Caco-2 (cell line): ENCODE results near the gene PGAM2. TPM values are rescaled to one million over a fixed set of nuclear protein-coding genes. Genes with fewer than 3 reads are reported as not detected.
A peak's percentile ranks its signal among the peaks of the same experiment; 100 is the strongest.

Experiments used
- BruUV-seq: library from RNA; stranded (reverse); fragments of 400-500 nt; replicated peaks from 2 replicates; lab custom pipeline; 2021; lab: Mats Ljungman, UMichigan
- CTCF ChIA-PET: fragments of 300-600 bp; sonication (Branson Sonifier 250); formaldehyde crosslinking; loops from one replicate; lab custom pipeline; 2022; ENCODE audit warnings: antibody characterized with exemption; lab: Charles Lee
- POLR2A ChIA-PET: fragments of 300-600 bp; sonication (Branson Sonifier 250); formaldehyde crosslinking; loops from one replicate; lab custom pipeline; 2022; ENCODE audit warnings: antibody characterized with exemption; lab: Charles Lee
- DNase-seq, 2 experiments: peaks; one replicate each; pipeline versions ENCODE4 v3.0.0 to v3.0.0-alpha.2; 2020 to 2022
- H3K27me3 ChIP-seq: replicated peaks from 2 replicates; pipeline ENCODE4 v1.6.0; 2011; ENCODE audit warnings: low read length; ENCODE audit not compliant: control insufficient read depth, insufficient read depth
- H3K36me3 ChIP-seq: 2 replicates; pipeline ENCODE4 v1.5.1; 2011; ENCODE audit warnings: low read length; ENCODE audit not compliant: control insufficient read depth, insufficient read depth
- H3K4me1 ChIP-seq: fragments of 250-450 bp; sonication (Bioruptor Pico); 2 replicates; pipeline ENCODE4 v1.5.1; 2020; ENCODE audit warnings: mild to moderate bottlenecking
- H3K4me3 ChIP-seq: 2 replicates; pipeline ENCODE4 v1.5.1; 2011; ENCODE audit warnings: low read depth, mild to moderate bottlenecking, control low read depth, low read length
- H3K9me3 ChIP-seq: fragments of 250-450 bp; sonication (Bioruptor Pico); 2 replicates; pipeline ENCODE4 v1.5.1; 2020; ENCODE audit warnings: mild to moderate bottlenecking, moderate library complexity
- H3K27ac Mint-ChIP-seq: one replicate; pipeline ENCODE4 v1.8.0; 2022; ENCODE audit warnings: mixed read lengths; ENCODE audit not compliant: unreplicated experiment
- H3K27me3 Mint-ChIP-seq: one replicate; pipeline ENCODE4 v1.8.0; 2022; ENCODE audit warnings: mixed read lengths; ENCODE audit not compliant: insufficient read depth, unreplicated experiment
- H3K36me3 Mint-ChIP-seq: one replicate; pipeline ENCODE4 v1.8.0; 2022; ENCODE audit warnings: mild to moderate bottlenecking, mixed read lengths; ENCODE audit not compliant: insufficient read depth, unreplicated experiment
- H3K4me1 Mint-ChIP-seq: one replicate; pipeline ENCODE4 v1.8.0; 2022; ENCODE audit warnings: low read depth, mixed read lengths; ENCODE audit not compliant: unreplicated experiment
- H3K4me3 Mint-ChIP-seq: one replicate; pipeline ENCODE4 v1.8.0; 2022; ENCODE audit warnings: mild to moderate bottlenecking, moderate library complexity, mixed read lengths; ENCODE audit not compliant: unreplicated experiment
- H3K9me3 Mint-ChIP-seq: one replicate; pipeline ENCODE4 v1.8.0; 2022; ENCODE audit warnings: mixed read lengths; ENCODE audit not compliant: unreplicated experiment
- intact Hi-C: fragments of 100-400 bp; cut with micrococcal nuclease; formaldehyde crosslinking; loops from one replicate; pipeline ENCODE4 v1.10.0; 2022; ENCODE audit not compliant: unreplicated experiment
- total RNA-seq: library from RNA; stranded (reverse); gene quantifications from 2 replicates; pipeline ENCODE4 v1.2.3, GENCODE V29; 2022
- TF ChIP-seq, protein P1 (sequence below), 2 experiments: fragments of 200-600 bp in 1 of 2; IDR thresholded peaks; 1 replicate in 1 of 2; 2 replicates in 1 of 2; pipeline versions ENCODE4 v1.5.1 to v1.8.0; 2011 to 2022; ENCODE audit warnings: antibody characterized with exemption in 1 of 2, control low read depth in 1 of 2, inconsistent platforms in 1 of 2, low read depth in 1 of 2, low read length in 1 of 2, mild to moderate bottlenecking in 1 of 2, moderate library complexity in 1 of 2; ENCODE audit not compliant: insufficient read depth in 1 of 2, severe bottlenecking in 1 of 2, unreplicated experiment in 1 of 2

The PGAM2 gene
- total RNA-seq, 1 experiment from 2014 or later = not detected

GRCh38 chr7:44084701-44085100 lies 19.3 kb upstream of the PGAM2 start:
- ChIA-PET POLR2A (no interaction called here), CTCF (no interaction called here)
- intact Hi-C loops = loop anchor here (5.0 kb wide), 2 partner anchors 67 to 118 kb away; partner anchors contain the start of gene YKT6
- Mint-ChIP-seq H3K9me3 (no peaks in the 10 kb centered on the region), H3K4me3 (no peak overlapping the region), H3K4me1 (no peaks in the 10 kb centered on the region), H3K36me3 (peaks cover 6% of the 10 kb centered on the region), H3K27me3 (no peaks in the 10 kb centered on the region), H3K27ac (no peak overlapping the region)
- BruUV-seq = no TSS peak
- Histone ChIP-seq H3K4me1 (no peaks in the 10 kb centered on the region), H3K36me3 (peaks cover 5% of the 10 kb centered on the region), H3K9me3 (no peaks in the 10 kb centered on the region), H3K27me3 (no peaks in the 10 kb centered on the region), H3K4me3 (no peak overlapping the region)
- DNase-seq = no peak
- TF ChIP-seq, protein P1, sequence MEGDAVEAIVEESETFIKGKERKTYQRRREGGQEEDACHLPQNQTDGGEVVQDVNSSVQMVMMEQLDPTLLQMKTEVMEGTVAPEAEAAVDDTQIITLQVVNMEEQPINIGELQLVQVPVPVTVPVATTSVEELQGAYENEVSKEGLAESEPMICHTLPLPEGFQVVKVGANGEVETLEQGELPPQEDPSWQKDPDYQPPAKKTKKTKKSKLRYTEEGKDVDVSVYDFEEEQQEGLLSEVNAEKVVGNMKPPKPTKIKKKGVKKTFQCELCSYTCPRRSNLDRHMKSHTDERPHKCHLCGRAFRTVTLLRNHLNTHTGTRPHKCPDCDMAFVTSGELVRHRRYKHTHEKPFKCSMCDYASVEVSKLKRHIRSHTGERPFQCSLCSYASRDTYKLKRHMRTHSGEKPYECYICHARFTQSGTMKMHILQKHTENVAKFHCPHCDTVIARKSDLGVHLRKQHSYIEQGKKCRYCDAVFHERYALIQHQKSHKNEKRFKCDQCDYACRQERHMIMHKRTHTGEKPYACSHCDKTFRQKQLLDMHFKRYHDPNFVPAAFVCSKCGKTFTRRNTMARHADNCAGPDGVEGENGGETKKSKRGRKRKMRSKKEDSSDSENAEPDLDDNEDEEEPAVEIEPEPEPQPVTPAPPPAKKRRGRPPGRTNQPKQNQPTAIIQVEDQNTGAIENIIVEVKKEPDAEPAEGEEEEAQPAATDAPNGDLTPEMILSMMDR (IDR thresholded peaks at IDR 0.05; ENCODE audit: insufficient read depth in 1 of 2, low read depth in 1 of 2, low read length in 1 of 2, severe bottlenecking in 1 of 2, unreplicated experiment in 1 of 2) = no peak

GRCh38 chr7:44083796-44084195 lies 18.4 kb upstream of the PGAM2 start:
- H3K27ac Mint-ChIP-seq = no peak overlapping the region
- intact Hi-C loops = loop anchor here (5.0 kb wide), 2 partner anchors 66 to 119 kb away; partner anchors contain the start of gene YKT6

GRCh38 chr7:44082541-44083207 lies 17.3 kb upstream of the PGAM2 start:
- Histone ChIP-seq H3K36me3 (peaks cover 5% of the 10 kb centered on the region), H3K27me3 (no peaks in the 10 kb centered on the region), H3K4me1 (no peaks in the 10 kb centered on the region), H3K9me3 (no peaks in the 10 kb centered on the region), H3K4me3 (peak overlapping the region; percentile 58)
- TF ChIP-seq, protein P1 (IDR thresholded peaks at IDR 0.05; ENCODE audit: insufficient read depth in 1 of 2, low read depth in 1 of 2, low read length in 1 of 2, severe bottlenecking in 1 of 2, unreplicated experiment in 1 of 2) = no peak
- Mint-ChIP-seq H3K27me3 (no peaks in the 10 kb centered on the region), H3K27ac (peak overlapping the region; percentile 86), H3K9me3 (no peaks in the 10 kb centered on the region), H3K4me1 (no peaks in the 10 kb centered on the region), H3K36me3 (peaks cover 10% of the 10 kb centered on the region), H3K4me3 (peak overlapping the region; percentile 78)
- ChIA-PET CTCF (no interaction called here), POLR2A (no interaction called here)
- intact Hi-C loops = loop anchor here (1.0 to 5.0 kb wide), 3 partner anchors 41 to 120 kb away; partner anchors contain the start of genes POLD2 and YKT6
- peak; percentile 99 for DNase-seq
- no TSS peak for BruUV-seq

More at GRCh38 chr7:44083796-44084195, 18.4 kb upstream of the PGAM2 start:
- Histone ChIP-seq H3K4me1 (no peaks in the 10 kb centered on the region), H3K9me3 (no peaks in the 10 kb centered on the region), H3K4me3 (no peak overlapping the region), H3K36me3 (peaks cover 5% of the 10 kb centered on the region), H3K27me3 (no peaks in the 10 kb centered on the region)
- Mint-ChIP-seq H3K27me3 (no peaks in the 10 kb centered on the region), H3K9me3 (no peaks in the 10 kb centered on the region), H3K4me1 (no peaks in the 10 kb centered on the region), H3K36me3 (peaks cover 6% of the 10 kb centered on the region), H3K4me3 (peak overlapping the region; percentile 78)
- POLR2A ChIA-PET = no interaction called here
- CTCF ChIA-PET = no interaction called here
- no peak for DNase-seq
- BruUV-seq = no TSS peak
- TF ChIP-seq, protein P1 (IDR thresholded peaks at IDR 0.05; ENCODE audit: insufficient read depth in 1 of 2, low read depth in 1 of 2, low read length in 1 of 2, severe bottlenecking in 1 of 2, unreplicated experiment in 1 of 2) = no peak
